ENCODE results near the gene ZNF782.

GRCh38 chr9:96885424-96885823, 31.1 kb upstream of the ZNF782 start:
- TF ChIP-seq POLR2A (IDR thresholded peaks at IDR 0.05) (no peak), CTCF (IDR thresholded peaks at IDR 0.05) (no peak)
